Measurements from ENCODE around the gene RAPGEF6.

Gene RAPGEF6

DNA sequence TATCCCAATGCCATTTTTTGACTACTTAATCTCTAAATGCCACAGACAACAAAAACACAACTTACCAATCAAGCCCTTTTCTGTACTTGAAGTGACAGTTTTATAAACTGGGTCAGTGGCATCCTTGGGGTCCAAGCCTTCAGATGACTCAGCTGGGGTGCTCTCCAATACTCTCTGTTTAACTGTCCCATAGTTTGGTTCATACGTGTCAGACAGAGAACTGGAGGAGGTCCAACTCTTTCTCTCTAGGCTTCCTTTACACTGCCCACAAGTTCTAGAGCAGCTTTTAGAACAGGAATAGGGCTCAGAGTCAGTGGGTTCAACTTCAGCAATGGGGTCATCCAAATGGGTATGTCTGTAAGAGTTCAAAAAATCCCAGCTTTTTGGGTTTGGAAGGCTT, 204.2 kb downstream of the RAPGEF6 start:
- TF ChIP-seq, protein P1, sequence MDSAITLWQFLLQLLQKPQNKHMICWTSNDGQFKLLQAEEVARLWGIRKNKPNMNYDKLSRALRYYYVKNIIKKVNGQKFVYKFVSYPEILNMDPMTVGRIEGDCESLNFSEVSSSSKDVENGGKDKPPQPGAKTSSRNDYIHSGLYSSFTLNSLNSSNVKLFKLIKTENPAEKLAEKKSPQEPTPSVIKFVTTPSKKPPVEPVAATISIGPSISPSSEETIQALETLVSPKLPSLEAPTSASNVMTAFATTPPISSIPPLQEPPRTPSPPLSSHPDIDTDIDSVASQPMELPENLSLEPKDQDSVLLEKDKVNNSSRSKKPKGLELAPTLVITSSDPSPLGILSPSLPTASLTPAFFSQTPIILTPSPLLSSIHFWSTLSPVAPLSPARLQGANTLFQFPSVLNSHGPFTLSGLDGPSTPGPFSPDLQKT (IDR thresholded peaks at IDR 0.05; ENCODE audit: borderline replicate concordance, low read depth, low read length), result no peak
- POLR2A ChIA-PET, result no interaction called here
- H3K4me3 ChIP-seq (ENCODE audit: low read depth, low read length), result no peak overlapping the region
- H3K4me1 ChIP-seq (ENCODE audit: control insufficient read depth, insufficient read depth, low read length), result no peaks in the 10 kb centered on the region
- H3K36me3 ChIP-seq (ENCODE audit: control insufficient read depth in 2 of 2, insufficient read depth in 1 of 2, low read length in 2 of 2), result peaks cover 20 to 79% of the 10 kb centered on the region in 2 experiments
- CTCF ChIA-PET, result interaction anchor here (1.4 kb wide), 1 partner anchor 8 kb away, joined by 5 read pairs; no protein-coding TSS in a partner anchor
- no peak overlapping the region for H3K27ac ChIP-seq (ENCODE audit: extremely low read depth, low read depth, low read length)
- H3K9me3 ChIP-seq (ENCODE audit: control insufficient read depth, insufficient read depth, low read depth, low read length), result no peaks in the 10 kb centered on the region

DNA sequence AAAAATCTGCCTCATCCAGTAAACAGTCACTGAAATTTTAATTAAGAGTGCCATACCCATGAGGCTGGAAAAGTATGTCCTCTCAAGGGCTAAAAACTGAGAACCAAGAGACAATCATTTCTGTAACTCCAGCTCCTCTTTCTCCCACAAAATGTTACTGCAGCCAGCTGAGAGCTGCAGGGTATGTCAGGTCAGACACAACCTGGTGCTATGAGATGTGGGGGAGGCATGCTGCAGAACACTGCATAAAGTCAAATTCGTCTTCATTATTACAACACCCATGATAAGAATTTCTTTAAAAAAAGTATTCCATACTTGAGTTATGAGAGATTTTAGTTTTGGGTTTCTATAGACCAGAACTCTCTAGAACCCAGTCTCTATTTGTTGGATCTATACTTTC, 209.0 kb downstream of the RAPGEF6 start:
- POLR2A ChIA-PET, result no interaction called here
- no peaks in the 10 kb centered on the region for H3K9me3 ChIP-seq (ENCODE audit: control insufficient read depth, insufficient read depth, low read depth, low read length)
- H3K4me1 ChIP-seq (ENCODE audit: control insufficient read depth, insufficient read depth, low read length), result no peaks in the 10 kb centered on the region
- H3K27ac ChIP-seq (ENCODE audit: extremely low read depth, low read depth, low read length), result no peak overlapping the region
- no peak for TF ChIP-seq ZNF350 (tag by site-specific recombination; IDR thresholded peaks at IDR 0.05)
- TF ChIP-seq ZNF366 (tag by site-specific recombination; conservative IDR thresholded peaks at IDR 0.05), result no peak
- no peak for TF ChIP-seq ZFHX2 (tag by site-specific recombination; conservative IDR thresholded peaks at IDR 0.05)
- TF ChIP-seq ZBTB20 (tag by site-specific recombination; IDR thresholded peaks at IDR 0.05), result no peak
- TF ChIP-seq, protein P2, sequence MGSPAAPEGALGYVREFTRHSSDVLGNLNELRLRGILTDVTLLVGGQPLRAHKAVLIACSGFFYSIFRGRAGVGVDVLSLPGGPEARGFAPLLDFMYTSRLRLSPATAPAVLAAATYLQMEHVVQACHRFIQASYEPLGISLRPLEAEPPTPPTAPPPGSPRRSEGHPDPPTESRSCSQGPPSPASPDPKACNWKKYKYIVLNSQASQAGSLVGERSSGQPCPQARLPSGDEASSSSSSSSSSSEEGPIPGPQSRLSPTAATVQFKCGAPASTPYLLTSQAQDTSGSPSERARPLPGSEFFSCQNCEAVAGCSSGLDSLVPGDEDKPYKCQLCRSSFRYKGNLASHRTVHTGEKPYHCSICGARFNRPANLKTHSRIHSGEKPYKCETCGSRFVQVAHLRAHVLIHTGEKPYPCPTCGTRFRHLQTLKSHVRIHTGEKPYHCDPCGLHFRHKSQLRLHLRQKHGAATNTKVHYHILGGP (tag by site-specific recombination; IDR thresholded peaks at IDR 0.05), result no peak
- TF ChIP-seq TCF7L2 (IDR thresholded peaks at IDR 0.05; ENCODE audit: borderline replicate concordance, low read depth, low read length), result no peak
- TF ChIP-seq, protein P3, sequence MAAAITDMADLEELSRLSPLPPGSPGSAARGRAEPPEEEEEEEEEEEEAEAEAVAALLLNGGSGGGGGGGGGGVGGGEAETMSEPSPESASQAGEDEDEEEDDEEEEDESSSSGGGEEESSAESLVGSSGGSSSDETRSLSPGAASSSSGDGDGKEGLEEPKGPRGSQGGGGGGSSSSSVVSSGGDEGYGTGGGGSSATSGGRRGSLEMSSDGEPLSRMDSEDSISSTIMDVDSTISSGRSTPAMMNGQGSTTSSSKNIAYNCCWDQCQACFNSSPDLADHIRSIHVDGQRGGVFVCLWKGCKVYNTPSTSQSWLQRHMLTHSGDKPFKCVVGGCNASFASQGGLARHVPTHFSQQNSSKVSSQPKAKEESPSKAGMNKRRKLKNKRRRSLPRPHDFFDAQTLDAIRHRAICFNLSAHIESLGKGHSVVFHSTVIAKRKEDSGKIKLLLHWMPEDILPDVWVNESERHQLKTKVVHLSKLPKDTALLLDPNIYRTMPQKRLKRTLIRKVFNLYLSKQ (tag by site-specific recombination; IDR thresholded peaks at IDR 0.05; ENCODE audit: borderline replicate concordance), result no peak
- no peak for TF ChIP-seq ZNF837 (tag by site-specific recombination; IDR thresholded peaks at IDR 0.05)
- TF ChIP-seq KLF10 (tag by site-specific recombination; IDR thresholded peaks at IDR 0.05), result no peak
- TF ChIP-seq ZNF433 (tag by site-specific recombination; IDR thresholded peaks at IDR 0.05; ENCODE audit: low read depth), result no peak
- no peak for TF ChIP-seq ZNF530 (tag by site-specific recombination; IDR thresholded peaks at IDR 0.05; ENCODE audit: low read depth)
- TF ChIP-seq ZNF184 (tag by site-specific recombination; IDR thresholded peaks at IDR 0.05), result no peak
- no peak for TF ChIP-seq ZNF248 (tag by site-specific recombination; IDR thresholded peaks at IDR 0.05)
- TF ChIP-seq GFI1B (tag by site-specific recombination; IDR thresholded peaks at IDR 0.05), result no peak
- no peak for TF ChIP-seq ZNF311 (tag by site-specific recombination; IDR thresholded peaks at IDR 0.05; ENCODE audit: borderline replicate concordance)
- TF ChIP-seq ZNF394 (tag by site-specific recombination; IDR thresholded peaks at IDR 0.05; ENCODE audit: borderline replicate concordance), result no peak
- no peak overlapping the region for H3K4me3 ChIP-seq (ENCODE audit: low read depth, low read length)
- H3K36me3 ChIP-seq (ENCODE audit: control insufficient read depth in 2 of 2, insufficient read depth in 1 of 2, low read length in 2 of 2), result peaks cover 8 to 52% of the 10 kb centered on the region in 2 experiments; a peak in 2 of 3 replicates
- CTCF ChIA-PET, result interaction anchor here (1.0 to 2.0 kb wide), 4 partner anchors 10 to 637 kb away, joined by 5 to 8 read pairs (median 6); no protein-coding TSS in a partner anchor

DNA sequence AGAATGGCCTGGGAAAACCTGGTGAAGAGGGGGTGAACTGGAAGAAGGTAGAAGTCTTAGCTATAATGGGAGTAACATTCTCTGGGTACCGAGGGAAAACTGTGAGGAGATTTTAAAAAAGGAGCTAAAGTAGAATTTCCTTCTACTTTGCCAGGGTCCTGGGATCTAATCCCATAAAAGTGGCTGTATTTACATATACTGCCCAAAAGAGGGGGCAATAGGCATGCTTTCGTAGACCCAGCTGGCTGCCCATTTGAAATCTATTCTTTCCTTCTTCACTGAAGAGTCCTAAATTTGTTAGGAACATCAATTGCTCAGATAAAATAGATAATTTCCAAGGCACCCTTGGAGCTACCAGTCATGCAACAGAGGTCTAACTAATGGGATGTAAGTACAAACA, 212.0 kb downstream of the RAPGEF6 start:
- POLR2A ChIA-PET, result no interaction called here
- H3K36me3 ChIP-seq (ENCODE audit: control insufficient read depth in 2 of 2, insufficient read depth in 1 of 2, low read length in 2 of 2), result peaks cover 3 to 33% of the 10 kb centered on the region in 2 experiments; a peak in 2 of 3 replicates
- H3K4me1 ChIP-seq (ENCODE audit: control insufficient read depth, insufficient read depth, low read length), result no peaks in the 10 kb centered on the region
- TF ChIP-seq ZNF404 (tag by site-specific recombination; IDR thresholded peaks at IDR 0.05) (no peak), ZNF654 (tag by site-specific recombination; IDR thresholded peaks at IDR 0.05; ENCODE audit: low read depth) (peak; percentile 70)
- TF ChIP-seq, protein P4, sequence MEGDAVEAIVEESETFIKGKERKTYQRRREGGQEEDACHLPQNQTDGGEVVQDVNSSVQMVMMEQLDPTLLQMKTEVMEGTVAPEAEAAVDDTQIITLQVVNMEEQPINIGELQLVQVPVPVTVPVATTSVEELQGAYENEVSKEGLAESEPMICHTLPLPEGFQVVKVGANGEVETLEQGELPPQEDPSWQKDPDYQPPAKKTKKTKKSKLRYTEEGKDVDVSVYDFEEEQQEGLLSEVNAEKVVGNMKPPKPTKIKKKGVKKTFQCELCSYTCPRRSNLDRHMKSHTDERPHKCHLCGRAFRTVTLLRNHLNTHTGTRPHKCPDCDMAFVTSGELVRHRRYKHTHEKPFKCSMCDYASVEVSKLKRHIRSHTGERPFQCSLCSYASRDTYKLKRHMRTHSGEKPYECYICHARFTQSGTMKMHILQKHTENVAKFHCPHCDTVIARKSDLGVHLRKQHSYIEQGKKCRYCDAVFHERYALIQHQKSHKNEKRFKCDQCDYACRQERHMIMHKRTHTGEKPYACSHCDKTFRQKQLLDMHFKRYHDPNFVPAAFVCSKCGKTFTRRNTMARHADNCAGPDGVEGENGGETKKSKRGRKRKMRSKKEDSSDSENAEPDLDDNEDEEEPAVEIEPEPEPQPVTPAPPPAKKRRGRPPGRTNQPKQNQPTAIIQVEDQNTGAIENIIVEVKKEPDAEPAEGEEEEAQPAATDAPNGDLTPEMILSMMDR (tag by site-specific recombination; IDR thresholded peaks at IDR 0.05), result peak; percentile 24; the same call in 1 of the 2 replicates
- H3K9me3 ChIP-seq (ENCODE audit: control insufficient read depth, insufficient read depth, low read depth, low read length), result no peaks in the 10 kb centered on the region
- CTCF ChIA-PET, result interaction anchor here (0.6 to 3.1 kb wide), 23 partner anchors 8 to 799 kb away, joined by 3 to 29 read pairs (median 4); no protein-coding TSS in a partner anchor
- H3K4me3 ChIP-seq (ENCODE audit: low read depth, low read length), result no peak overlapping the region
- no peak overlapping the region for H3K27ac ChIP-seq (ENCODE audit: extremely low read depth, low read depth, low read length)

Data from HEK293 (cell line).